MG63 (cell line): ENCODE measurements around the gene MBD3L4. TPM values are rescaled to one million over a fixed set of nuclear protein-coding genes. Genes with fewer than 3 reads are reported as not detected.
"Not testable (repeated sequence)": the region's sequence is repeated elsewhere in the genome, so short reads cannot be mapped to it uniquely, and the experiment has no call there.

Experiments used
- DNase-seq: peaks from one replicate; pipeline ENCODE4 v3.0.0-alpha.2; 2020
- H3K27me3 ChIP-seq: fragments of 250-450 bp; sonication (Bioruptor Pico); 2 replicates; pipeline ENCODE4 v1.5.1; 2020; ENCODE audit warnings: mild to moderate bottlenecking, moderate library complexity
- H3K36me3 ChIP-seq: fragments of 250-450 bp; sonication (Bioruptor Pico); 2 replicates; pipeline ENCODE4 v1.5.1; 2020; ENCODE audit warnings: mild to moderate bottlenecking, moderate library complexity
- H3K4me3 ChIP-seq: fragments of 250-450 bp; sonication (Bioruptor Pico); 2 replicates; pipeline ENCODE4 v1.5.1; 2020; ENCODE audit warnings: mild to moderate bottlenecking, moderate library complexity
- H3K9me3 ChIP-seq: fragments of 250-450 bp; sonication (Bioruptor Pico); 2 replicates; pipeline ENCODE4 v1.5.1; 2020; ENCODE audit warnings: mild to moderate bottlenecking, moderate library complexity
- total RNA-seq: library from RNA; depleted of rRNA; stranded (reverse); fragments of >200 nt; shearing (Covaris generic); gene quantifications from 2 replicates; pipeline ENCODE4 v1.2.3, GENCODE V29; 2014; ENCODE audit warnings: low replicate concordance; rRNA removed

Gene MBD3L4
- not detected in 2 replicates for total RNA-seq

DNA sequence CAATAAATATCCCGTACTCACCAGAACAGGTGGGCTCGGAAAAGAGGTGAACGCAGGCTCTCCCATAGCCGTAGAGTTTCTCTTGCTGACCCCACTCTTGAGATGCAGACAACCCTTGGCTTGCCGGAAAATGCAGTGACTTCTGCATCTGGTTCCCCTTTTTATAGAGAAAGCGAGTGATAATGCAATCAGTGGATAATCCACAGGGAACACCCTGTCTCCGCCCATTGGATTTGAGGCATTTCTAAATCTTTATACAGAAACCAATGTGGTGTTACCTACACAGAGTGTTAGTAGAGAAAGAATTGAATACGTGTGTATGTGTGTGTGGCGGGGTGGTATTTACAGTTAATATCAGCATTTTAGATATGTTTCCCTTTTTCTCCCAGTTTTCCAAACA lies at the start of gene MBD3L4:
Gene MBD3L4, minus strand, starts transcription at position 101 of the 400 bp plus-strand sequence. Its CDS starts 35 bp downstream, at position 66.
- not testable (repeated sequence) for DNase-seq, H3K27me3 ChIP-seq, H3K36me3 ChIP-seq, H3K9me3 ChIP-seq, H3K4me3 ChIP-seq

DNA sequence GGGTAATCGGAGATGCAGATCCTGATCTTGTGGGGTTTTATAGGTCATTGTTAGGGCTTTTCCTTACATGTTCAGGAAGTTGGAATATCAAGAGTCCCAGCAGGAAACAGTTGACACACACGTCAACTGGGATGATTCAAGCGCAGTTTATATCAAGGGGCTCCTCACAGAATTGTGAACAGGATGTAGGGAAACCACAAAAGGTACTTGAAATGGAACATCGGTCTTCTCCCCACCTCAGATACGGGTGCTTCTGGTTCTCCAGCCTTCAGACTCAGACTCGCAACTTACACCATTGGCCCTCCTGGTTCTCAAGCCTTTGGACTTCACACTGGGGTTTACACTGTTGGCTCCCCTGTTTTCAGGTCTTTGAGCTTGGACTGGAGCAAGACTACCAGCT lies 49.0 kb upstream of the MBD3L4 start:
- no peaks in the 10 kb centered on the region for H3K27me3 ChIP-seq
- H3K36me3 ChIP-seq: peaks cover 37% of the 10 kb centered on the region
- no peak for DNase-seq
- peaks cover 80% of the 10 kb centered on the region for H3K9me3 ChIP-seq
- no peak overlapping the region for H3K4me3 ChIP-seq

- Histone ChIP-seq H3K36me3 (peaks cover 85% of the 10 kb centered on the region), H3K27me3 (no peaks in the 10 kb centered on the region), H3K4me3 (no peak overlapping the region), H3K9me3 (peaks cover 87% of the 10 kb centered on the region)
- DNase-seq: no peak
These were observed 43.3 kb upstream of the MBD3L4 start for GRCh38 chr19:7083076-7083956.

- DNase-seq: no peak
- Histone ChIP-seq H3K9me3 (peaks cover 72% of the 10 kb centered on the region), H3K36me3 (peaks cover 97% of the 10 kb centered on the region), H3K4me3 (no peak overlapping the region), H3K27me3 (no peaks in the 10 kb centered on the region)
These were observed 38.0 kb upstream of the MBD3L4 start for GRCh38 chr19:7078008-7078407.

- DNase-seq: no peak
- H3K9me3 ChIP-seq: peaks cover 58% of the 10 kb centered on the region
- H3K36me3 ChIP-seq: peaks cover 94% of the 10 kb centered on the region
- no peaks in the 10 kb centered on the region for H3K27me3 ChIP-seq
- no peak overlapping the region for H3K4me3 ChIP-seq
These were observed 36.2 kb upstream of the MBD3L4 start for GRCh38 chr19:7076151-7076550.

DNA sequence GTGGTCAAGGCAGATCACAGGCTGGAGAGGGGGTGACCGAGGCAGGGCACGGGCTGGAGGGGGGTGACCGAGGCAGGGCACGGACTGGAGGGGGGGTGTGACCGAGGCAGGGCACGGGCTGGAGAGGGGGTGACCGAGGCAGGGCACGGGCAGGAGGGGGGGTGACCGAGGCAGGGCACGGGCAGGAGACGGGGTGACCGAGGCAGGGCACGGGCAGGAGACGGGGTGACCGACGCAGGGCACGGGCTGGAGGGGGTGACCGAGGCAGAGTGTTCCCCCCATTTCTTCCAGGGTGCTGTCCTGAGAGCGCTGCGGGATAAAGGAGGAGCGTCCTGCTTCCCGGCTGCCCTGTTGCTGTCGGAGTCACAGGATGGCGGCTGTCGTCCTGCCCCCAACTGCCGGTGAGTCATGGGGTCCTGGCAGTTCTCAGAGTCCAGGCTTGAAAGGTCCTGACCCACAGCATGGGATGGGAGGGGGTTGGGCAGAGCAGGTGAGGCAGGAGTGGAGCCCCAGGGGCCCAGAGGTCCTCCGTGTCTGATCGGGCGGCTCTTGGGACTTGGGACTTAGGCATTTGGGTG lies 34.8 kb upstream of the MBD3L4 start:
- H3K27me3 ChIP-seq: no peaks in the 10 kb centered on the region
- peaks cover 92% of the 10 kb centered on the region for H3K36me3 ChIP-seq
- peaks cover 49% of the 10 kb centered on the region for H3K9me3 ChIP-seq
- peak; percentile 11 for DNase-seq
- H3K4me3 ChIP-seq: no peak overlapping the region

- no peak overlapping the region for H3K4me3 ChIP-seq
- DNase-seq: no peak
- peaks cover 74% of the 10 kb centered on the region for H3K36me3 ChIP-seq
- no peaks in the 10 kb centered on the region for H3K27me3 ChIP-seq
- H3K9me3 ChIP-seq: peaks cover 29% of the 10 kb centered on the region
These were observed 32.6 kb upstream of the MBD3L4 start for GRCh38 chr19:7072541-7072940.

DNA sequence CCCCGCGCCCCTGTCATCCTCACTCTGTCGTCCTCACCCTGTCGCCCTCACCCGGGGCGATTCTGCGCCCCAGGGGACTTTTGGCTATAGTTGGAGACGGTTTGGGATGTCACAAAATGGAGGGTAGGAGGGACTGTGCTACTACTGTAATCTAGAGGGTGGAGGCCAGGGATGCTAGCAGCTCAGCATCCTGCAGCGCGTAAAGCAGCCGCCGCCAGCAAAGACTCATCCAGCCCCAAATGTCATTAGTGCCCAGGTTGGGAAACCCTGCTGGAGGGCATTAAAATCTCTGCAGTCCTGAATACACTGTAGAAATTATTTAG lies 29.9 kb upstream of the MBD3L4 start:
- Histone ChIP-seq H3K27me3 (no peaks in the 10 kb centered on the region), H3K36me3 (peaks cover 47% of the 10 kb centered on the region), H3K9me3 (peaks cover 13% of the 10 kb centered on the region), H3K4me3 (peak overlapping the region; percentile 90)
- peak; percentile 31 for DNase-seq

- H3K9me3 ChIP-seq: peaks cover 12% of the 10 kb centered on the region
- DNase-seq: peak; percentile 100
- peaks cover 44% of the 10 kb centered on the region for H3K36me3 ChIP-seq
- H3K4me3 ChIP-seq: peak within 1 kb of the TSS; percentile 90
- no peaks in the 10 kb centered on the region for H3K27me3 ChIP-seq
These were observed 29.3 kb upstream of the MBD3L4 start, which contains the start of gene ZNF557 for GRCh38 chr19:7069042-7069903. Gene ZNF557 (plus strand): TSS chr19:7069703. CDS start chr19:7075075, 5,372 bp downstream.

- peak overlapping the region; percentile 90 for H3K4me3 ChIP-seq
- H3K36me3 ChIP-seq: peaks cover 37% of the 10 kb centered on the region
- peaks cover 10% of the 10 kb centered on the region for H3K9me3 ChIP-seq
- DNase-seq: no peak
- H3K27me3 ChIP-seq: no peaks in the 10 kb centered on the region
These were observed 28.6 kb upstream of the MBD3L4 start for GRCh38 chr19:7068599-7068998.

GRCh38 chr19:7067716-7068115 lies 27.7 kb upstream of the MBD3L4 start:
- Histone ChIP-seq H3K27me3 (no peaks in the 10 kb centered on the region), H3K9me3 (peaks cover 8% of the 10 kb centered on the region), H3K4me3 (no peak overlapping the region), H3K36me3 (peaks cover 28% of the 10 kb centered on the region)
- no peak for DNase-seq

DNA sequence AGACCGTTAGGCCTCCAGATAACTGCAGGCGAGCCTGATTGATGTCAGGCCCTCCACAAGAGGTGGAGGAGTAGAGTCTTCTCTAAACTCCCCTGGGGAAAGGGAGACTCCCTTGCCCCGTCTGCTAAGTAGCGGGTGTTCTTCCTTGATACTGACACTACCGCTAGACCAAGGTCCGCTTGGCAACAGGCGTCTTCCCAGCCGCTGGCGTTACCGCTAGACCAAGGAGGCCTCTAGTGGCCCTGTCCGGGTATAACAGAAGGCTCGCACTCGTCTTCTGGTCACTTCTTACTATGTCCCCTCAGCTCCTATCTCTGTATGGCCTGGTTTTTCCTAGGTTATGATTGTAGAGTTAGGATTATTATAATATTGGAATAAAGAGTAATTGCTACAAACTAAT lies 27.1 kb upstream of the MBD3L4 start:
- H3K27me3 ChIP-seq, H3K9me3 ChIP-seq, H3K4me3 ChIP-seq: not testable (repeated sequence)
- peak; percentile 35 for DNase-seq
- H3K36me3 ChIP-seq: peaks cover 22% of the 10 kb centered on the region

GRCh38 chr19:7063764-7064418 lies 23.9 kb upstream of the MBD3L4 start:
- no peak for DNase-seq
- H3K27me3 ChIP-seq: no peaks in the 10 kb centered on the region
- no peaks in the 10 kb centered on the region for H3K36me3 ChIP-seq
- H3K4me3 ChIP-seq: no peak overlapping the region
- H3K9me3 ChIP-seq: no peaks in the 10 kb centered on the region

DNA sequence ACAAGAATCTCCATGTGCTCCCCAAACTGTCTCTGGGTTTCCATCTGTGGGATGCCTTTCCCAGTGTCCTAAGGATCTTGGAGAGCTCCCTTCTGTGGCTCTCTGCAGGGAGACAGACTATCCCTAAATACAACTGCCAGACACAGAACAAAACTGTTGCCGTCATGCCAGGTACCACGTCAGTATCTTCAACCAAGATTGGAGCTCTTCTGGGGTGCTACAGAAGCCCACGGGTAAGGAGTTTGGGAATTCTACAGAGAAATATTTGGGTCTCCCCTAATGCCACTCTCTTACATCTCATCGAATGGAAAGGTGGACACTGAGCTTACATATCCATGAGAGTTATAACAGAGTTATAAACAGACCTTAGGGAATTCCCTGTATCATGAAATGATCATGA lies 23.4 kb upstream of the MBD3L4 start:
- Histone ChIP-seq H3K27me3 (no peaks in the 10 kb centered on the region), H3K36me3 (no peaks in the 10 kb centered on the region), H3K4me3 (no peak overlapping the region), H3K9me3 (no peaks in the 10 kb centered on the region)
- DNase-seq: no peak

DNA sequence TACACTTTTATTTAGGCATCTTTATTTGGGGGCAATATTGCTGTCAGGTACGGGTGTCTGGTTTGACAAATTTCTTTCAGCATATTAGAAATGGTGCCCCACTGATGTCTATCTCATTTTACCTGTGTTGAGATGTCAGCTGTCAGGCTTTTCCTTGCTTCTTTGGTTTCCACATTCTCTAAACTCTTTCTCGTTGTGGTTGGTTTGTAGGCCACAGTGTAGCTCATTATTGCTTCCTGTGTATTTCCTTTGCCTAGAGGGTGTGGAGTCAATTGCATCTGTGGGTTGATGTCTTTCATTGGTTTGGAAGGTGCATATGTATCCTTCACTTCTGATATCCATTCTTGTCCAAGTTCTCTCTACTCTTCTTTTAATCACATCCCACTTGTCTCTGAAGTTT lies 20.0 kb upstream of the MBD3L4 start:
- DNase-seq, H3K27me3 ChIP-seq, H3K36me3 ChIP-seq, H3K4me3 ChIP-seq, H3K9me3 ChIP-seq: not testable (repeated sequence)

DNA sequence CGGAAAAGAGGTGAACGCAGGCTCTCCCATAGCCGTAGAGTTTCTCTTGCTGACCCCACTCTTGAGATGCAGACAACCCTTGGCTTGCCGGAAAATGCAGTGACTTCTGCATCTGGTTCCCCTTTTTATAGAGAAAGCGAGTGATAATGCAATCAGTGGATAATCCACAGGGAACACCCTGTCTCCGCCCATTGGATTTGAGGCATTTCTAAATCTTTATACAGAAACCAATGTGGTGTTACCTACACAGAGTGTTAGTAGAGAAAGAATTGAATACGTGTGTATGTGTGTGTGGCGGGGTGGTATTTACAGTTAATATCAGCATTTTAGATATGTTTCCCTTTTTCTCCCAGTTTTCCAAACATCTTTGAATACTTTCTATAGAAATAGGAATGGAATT lies 18.6 kb upstream of the MBD3L4 start, which contains the start of gene MBD3L3:
Gene MBD3L3, minus strand, starts transcription at position 101 of the 400 bp plus-strand sequence. Its CDS starts 71 bp downstream, at position 30.
- not testable (repeated sequence) for H3K36me3 ChIP-seq, H3K9me3 ChIP-seq, DNase-seq

More for the DNA sequence above, 18.6 kb upstream of the MBD3L4 start, which contains the start of gene MBD3L3:
- not testable (repeated sequence) for H3K27me3 ChIP-seq, H3K4me3 ChIP-seq
